Loucy (cell line): ENCODE results near the gene TTLL5.

Experiments
- H2AFZ ChIP-seq: fragments of 200-600 bp; sonication (generic); 2 replicates; pipeline ENCODE4 v1.6.0; 2016; ENCODE audit warnings: antibody characterized with exemption, mild to moderate bottlenecking, low read length, moderate library complexity
- H3F3A ChIP-seq: fragments of 200-600 bp; 2 replicates; pipeline ENCODE4 v1.6.0; 2016; ENCODE audit warnings: antibody characterized with exemption, low read depth, mild to moderate bottlenecking
- H3K27me3 ChIP-seq: fragments of 200-600 bp; sonication (generic); 2 replicates; pipeline ENCODE4 v1.6.1; 2014; ENCODE audit warnings: low read length, mild to moderate bottlenecking; ENCODE audit not compliant: insufficient read depth, poor library complexity, severe bottlenecking
- H3K36me3 ChIP-seq: fragments of 200-600 bp; sonication (generic); 2 replicates; pipeline ENCODE4 v1.6.1; 2016; ENCODE audit warnings: low read length; ENCODE audit not compliant: insufficient read depth
- H3K4me1 ChIP-seq: fragments of 200-600 bp; sonication (generic); 2 replicates; pipeline ENCODE4 v1.5.1; 2014; ENCODE audit warnings: low read length, mild to moderate bottlenecking; ENCODE audit not compliant: insufficient read depth, poor library complexity, severe bottlenecking
- H3K4me2 ChIP-seq: fragments of 200-600 bp; sonication (generic); 2 replicates; pipeline ENCODE4 v1.6.0; 2014; ENCODE audit warnings: antibody characterized with exemption, low read length, low read depth, mild to moderate bottlenecking; ENCODE audit not compliant: poor library complexity, severe bottlenecking
- H3K4me3 ChIP-seq: fragments of 200-600 bp; sonication (generic); 2 replicates; pipeline ENCODE4 v1.5.1; 2014; ENCODE audit warnings: low read length, mild to moderate bottlenecking, mixed read lengths; ENCODE audit not compliant: poor library complexity, severe bottlenecking
- H3K79me2 ChIP-seq: fragments of 200-600 bp; sonication (generic); 2 replicates; pipeline ENCODE4 v1.6.1; 2014; ENCODE audit warnings: low read length; ENCODE audit not compliant: insufficient read depth
- H3K9ac ChIP-seq: fragments of 200-600 bp; sonication (generic); 2 replicates; pipeline ENCODE4 v1.6.0; 2014; ENCODE audit warnings: mild to moderate bottlenecking, low read depth, low read length, moderate library complexity; ENCODE audit not compliant: poor library complexity, severe bottlenecking
- H3K9me2 ChIP-seq: fragments of 200-600 bp; sonication (generic); replicated peaks from 2 replicates; pipeline ENCODE4 v1.6.1; 2016; ENCODE audit warnings: low read depth, low read length, mixed read lengths
- H3K9me3 ChIP-seq: fragments of 200-600 bp; sonication (generic); 2 replicates; pipeline ENCODE4 v1.6.1; 2014; ENCODE audit warnings: mild to moderate bottlenecking, antibody characterized with exemption, low read length, low read depth; ENCODE audit not compliant: insufficient read depth
- H4K20me1 ChIP-seq: fragments of 200-600 bp; sonication (generic); 2 replicates; pipeline ENCODE4 v1.6.0; 2014; ENCODE audit warnings: antibody characterized with exemption, low read length, mild to moderate bottlenecking; ENCODE audit not compliant: insufficient read depth, poor library complexity, severe bottlenecking
- CTCF ChIP-seq: fragments of 200-600 bp; sonication (generic); conservative IDR thresholded peaks from 2 replicates; pipeline ENCODE4 v1.5.1; 2014; ENCODE audit warnings: mild to moderate bottlenecking, antibody characterized with exemption, low read length
- EZH2phosphoT487 ChIP-seq: fragments of 200-600 bp; IDR thresholded peaks from 2 replicates; pipeline ENCODE4 v1.6.1; 2018; ENCODE audit warnings: antibody characterized with exemption, mild to moderate bottlenecking, moderate library complexity, borderline replicate concordance

TTLL5 gene

GRCh38 chr14:75614179-75614578 lies 46.9 kb upstream of the TTLL5 start:
- H3K27me3 ChIP-seq = no peaks in the 10 kb centered on the region
- no peak overlapping the region for H2AFZ ChIP-seq
- H3F3A ChIP-seq = no peaks in the 10 kb centered on the region
- H3K36me3 ChIP-seq = no peaks in the 10 kb centered on the region
- no peaks in the 10 kb centered on the region for H3K79me2 ChIP-seq
- no peak for TF ChIP-seq EZH2phosphoT487
- TF ChIP-seq CTCF = no peak
- H3K4me2 ChIP-seq = no peak overlapping the region
- H3K9ac ChIP-seq = no peak overlapping the region
- H3K9me2 ChIP-seq = no peaks in the 10 kb centered on the region
- H3K4me3 ChIP-seq = no peak overlapping the region
- no peaks in the 10 kb centered on the region for H4K20me1 ChIP-seq
- H3K9me3 ChIP-seq = no peaks in the 10 kb centered on the region
- no peaks in the 10 kb centered on the region for H3K4me1 ChIP-seq

- no peaks in the 10 kb centered on the region for H3K9me2 ChIP-seq
- no peak overlapping the region for H2AFZ ChIP-seq
- no peaks in the 10 kb centered on the region for H3K4me1 ChIP-seq
- H3F3A ChIP-seq = no peaks in the 10 kb centered on the region
- H3K36me3 ChIP-seq = no peaks in the 10 kb centered on the region
- no peaks in the 10 kb centered on the region for H3K9me3 ChIP-seq
- TF ChIP-seq CTCF (no peak), EZH2phosphoT487 (no peak)
- no peak overlapping the region for H3K4me2 ChIP-seq
- H3K27me3 ChIP-seq = no peaks in the 10 kb centered on the region
- no peaks in the 10 kb centered on the region for H4K20me1 ChIP-seq
- no peak overlapping the region for H3K4me3 ChIP-seq
- no peak overlapping the region for H3K9ac ChIP-seq
- H3K79me2 ChIP-seq = no peaks in the 10 kb centered on the region
These were observed 45.8 kb upstream of the TTLL5 start for GRCh38 chr14:75615200-75615599.

DNA sequence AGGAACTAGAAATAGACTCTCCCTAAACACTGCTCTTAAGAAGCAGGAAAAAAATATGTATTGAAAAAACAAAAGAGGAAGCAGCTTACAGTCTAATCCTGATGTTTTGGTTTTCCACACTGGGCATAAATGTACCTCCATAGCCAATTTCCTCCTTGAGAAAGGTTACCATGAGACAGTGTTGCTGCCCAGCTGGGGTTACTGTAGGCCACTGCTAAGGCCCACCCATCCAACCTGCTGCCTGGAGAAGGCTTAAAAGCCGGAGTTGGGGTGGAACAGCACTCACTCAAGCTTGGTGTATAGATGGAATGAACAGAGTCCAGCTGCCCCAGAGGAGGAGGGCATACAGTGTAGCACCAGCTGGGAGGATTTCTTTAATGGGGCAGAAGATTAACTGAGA lies 41.5 kb upstream of the TTLL5 start:
- no peaks in the 10 kb centered on the region for H3K36me3 ChIP-seq
- no peaks in the 10 kb centered on the region for H3K9me3 ChIP-seq
- no peak overlapping the region for H3K4me3 ChIP-seq
- H3K4me1 ChIP-seq = no peaks in the 10 kb centered on the region
- H3K27me3 ChIP-seq = no peaks in the 10 kb centered on the region
- H2AFZ ChIP-seq = no peak overlapping the region
- no peaks in the 10 kb centered on the region for H3K79me2 ChIP-seq
- H3K9ac ChIP-seq = no peak overlapping the region
- H3K4me2 ChIP-seq = no peak overlapping the region
- TF ChIP-seq CTCF = no peak
- TF ChIP-seq EZH2phosphoT487 = no peak
- no peaks in the 10 kb centered on the region for H3K9me2 ChIP-seq
- no peaks in the 10 kb centered on the region for H4K20me1 ChIP-seq
- H3F3A ChIP-seq = no peaks in the 10 kb centered on the region
